ENCODE results near the gene SERPINA5.

GRCh38 chr14:94593749-94594431 lies 12.7 kb downstream of the SERPINA5 start:
- TF ChIP-seq, protein P1, sequence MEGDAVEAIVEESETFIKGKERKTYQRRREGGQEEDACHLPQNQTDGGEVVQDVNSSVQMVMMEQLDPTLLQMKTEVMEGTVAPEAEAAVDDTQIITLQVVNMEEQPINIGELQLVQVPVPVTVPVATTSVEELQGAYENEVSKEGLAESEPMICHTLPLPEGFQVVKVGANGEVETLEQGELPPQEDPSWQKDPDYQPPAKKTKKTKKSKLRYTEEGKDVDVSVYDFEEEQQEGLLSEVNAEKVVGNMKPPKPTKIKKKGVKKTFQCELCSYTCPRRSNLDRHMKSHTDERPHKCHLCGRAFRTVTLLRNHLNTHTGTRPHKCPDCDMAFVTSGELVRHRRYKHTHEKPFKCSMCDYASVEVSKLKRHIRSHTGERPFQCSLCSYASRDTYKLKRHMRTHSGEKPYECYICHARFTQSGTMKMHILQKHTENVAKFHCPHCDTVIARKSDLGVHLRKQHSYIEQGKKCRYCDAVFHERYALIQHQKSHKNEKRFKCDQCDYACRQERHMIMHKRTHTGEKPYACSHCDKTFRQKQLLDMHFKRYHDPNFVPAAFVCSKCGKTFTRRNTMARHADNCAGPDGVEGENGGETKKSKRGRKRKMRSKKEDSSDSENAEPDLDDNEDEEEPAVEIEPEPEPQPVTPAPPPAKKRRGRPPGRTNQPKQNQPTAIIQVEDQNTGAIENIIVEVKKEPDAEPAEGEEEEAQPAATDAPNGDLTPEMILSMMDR (IDR thresholded peaks at IDR 0.05) = no peak
- TF ChIP-seq EZH2 (IDR thresholded peaks at IDR 0.05; ENCODE audit: borderline replicate concordance, insufficient read depth, low read depth, low read length, poor library complexity, severe bottlenecking) = no peak
